RWPE2 (cell line): ENCODE results near the gene HOXC10.
A peak's percentile ranks its signal among the peaks of the same experiment; 100 is the strongest.

Experiments used
- ATAC-seq: fragments of 200-7000 bp; cut with Tn5 transposase; 3 replicates; pipeline ENCODE4 v1.9.1; 2021; ENCODE audit warnings: low read depth
- DNase-seq: peaks from one replicate; pipeline ENCODE4 v3.0.0-alpha.2; 2020; ENCODE audit warnings: low spot score
- H3K27ac ChIP-seq: fragments of 450-650 bp; 2 replicates; pipeline ENCODE4 v1.5.1; 2017; ENCODE audit warnings: mild to moderate bottlenecking; ENCODE audit not compliant: poor library complexity, severe bottlenecking
- H3K27me3 ChIP-seq: fragments of 250-450 bp; sonication (Bioruptor Pico); 2 replicates; pipeline ENCODE4 v1.5.1; 2021; ENCODE audit warnings: mild to moderate bottlenecking, moderate library complexity; ENCODE audit not compliant: insufficient read depth, poor library complexity, severe bottlenecking
- H3K36me3 ChIP-seq: fragments of 250-450 bp; sonication (Bioruptor Pico); 2 replicates; pipeline ENCODE4 v1.5.1; 2020; ENCODE audit warnings: low read depth, mild to moderate bottlenecking, moderate library complexity
- H3K4me1 ChIP-seq: fragments of 250-450 bp; sonication (Bioruptor Pico); 2 replicates; pipeline ENCODE4 v1.5.1; 2021; ENCODE audit warnings: mild to moderate bottlenecking, moderate library complexity; ENCODE audit not compliant: insufficient read depth, poor library complexity, severe bottlenecking
- H3K4me3 ChIP-seq: fragments of 250-450 bp; sonication (Bioruptor Pico); 2 replicates; pipeline ENCODE4 v1.5.1; 2021; ENCODE audit warnings: mild to moderate bottlenecking, moderate library complexity; ENCODE audit not compliant: severe bottlenecking
- H3K9me3 ChIP-seq: fragments of 250-450 bp; sonication (Bioruptor Pico); 2 replicates; pipeline ENCODE4 v1.5.1; 2021; ENCODE audit warnings: mild to moderate bottlenecking, moderate library complexity; ENCODE audit not compliant: severe bottlenecking
- CTCF ChIP-seq: fragments of 450-650 bp; IDR thresholded peaks from one replicate; pipeline ENCODE4 v1.5.1; 2017; ENCODE audit warnings: mild to moderate bottlenecking, moderate library complexity; ENCODE audit not compliant: poor library complexity, severe bottlenecking

The HOXC10 gene

GRCh38 chr12:53961025-53961761 lies 23.8 kb upstream of the HOXC10 start:
- DNase-seq (peak; percentile 54), ATAC-seq (peak; percentile 43)
- Histone ChIP-seq H3K36me3 (no peaks in the 10 kb centered on the region), H3K27ac (no peak overlapping the region), H3K4me3 (no peak overlapping the region), H3K4me1 (no peaks in the 10 kb centered on the region), H3K9me3 (no peaks in the 10 kb centered on the region), H3K27me3 (peaks cover 100% of the 10 kb centered on the region)
- peak; percentile 27 for TF ChIP-seq CTCF

GRCh38 chr12:53963005-53963404 lies 21.9 kb upstream of the HOXC10 start:
- TF ChIP-seq CTCF, result no peak
- Histone ChIP-seq H3K27ac (no peak overlapping the region), H3K4me3 (no peak overlapping the region), H3K27me3 (peaks cover 100% of the 10 kb centered on the region), H3K4me1 (no peaks in the 10 kb centered on the region), H3K36me3 (no peaks in the 10 kb centered on the region), H3K9me3 (no peaks in the 10 kb centered on the region)
- no peak for ATAC-seq
- DNase-seq, result no peak

GRCh38 chr12:53963434-53964314 lies 21.3 kb upstream of the HOXC10 start:
- H3K4me1 ChIP-seq, result no peaks in the 10 kb centered on the region
- ATAC-seq, result no peak
- no peak for DNase-seq
- TF ChIP-seq CTCF, result no peak
- no peaks in the 10 kb centered on the region for H3K36me3 ChIP-seq
- H3K27me3 ChIP-seq, result peaks cover 100% of the 10 kb centered on the region
- H3K27ac ChIP-seq, result no peak overlapping the region
- H3K9me3 ChIP-seq, result no peaks in the 10 kb centered on the region
- no peak overlapping the region for H3K4me3 ChIP-seq

- no peak overlapping the region for H3K4me3 ChIP-seq
Observed at GRCh38 chr12:53964315-53964713, 20.6 kb upstream of the HOXC10 start.

More at GRCh38 chr12:53964315-53964713, 20.6 kb upstream of the HOXC10 start:
- H3K27me3 ChIP-seq, result peaks cover 100% of the 10 kb centered on the region
- no peaks in the 10 kb centered on the region for H3K4me1 ChIP-seq
- no peak for ATAC-seq
- no peaks in the 10 kb centered on the region for H3K36me3 ChIP-seq
- TF ChIP-seq CTCF, result no peak
- no peaks in the 10 kb centered on the region for H3K9me3 ChIP-seq
- no peak for DNase-seq
- no peak overlapping the region for H3K27ac ChIP-seq
